ENCODE measurements around the gene MRPL52. TPM values are rescaled to one million over a fixed set of nuclear protein-coding genes. Genes with fewer than 3 reads are reported as not detected.

MRPL52 gene
- total RNA-seq, 1 donor from 2014 or later: 67.9 TPM

DNA sequence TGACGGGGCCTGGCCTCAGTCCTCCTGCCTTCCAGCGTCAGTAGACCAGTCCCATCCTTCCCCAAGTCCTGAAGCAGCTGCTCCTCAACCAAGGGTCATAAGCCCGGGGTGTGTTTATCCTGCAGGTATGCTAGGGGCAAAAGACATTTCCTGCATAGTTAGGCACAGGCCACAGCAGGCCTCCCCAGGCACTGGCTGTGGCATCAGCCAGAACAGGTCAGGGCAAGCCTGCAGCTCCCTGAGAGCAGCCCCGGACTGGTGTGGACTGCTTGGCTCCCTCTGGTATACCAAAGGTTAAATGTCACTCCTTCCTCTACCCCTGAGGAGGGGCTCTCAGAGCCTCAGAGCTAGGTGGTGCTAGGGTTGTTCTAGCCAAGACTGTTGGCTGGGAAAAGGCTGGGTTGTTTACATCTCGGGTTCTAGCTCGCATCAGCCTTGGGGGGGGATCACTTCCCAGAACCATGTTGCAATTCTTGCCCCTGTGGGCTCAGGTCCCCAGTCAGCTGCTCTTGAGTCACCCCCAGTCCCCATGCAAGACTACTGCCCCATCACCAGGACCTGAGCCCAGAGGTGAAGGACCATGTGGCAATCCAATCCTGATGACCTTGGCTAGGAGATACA, 9.6 kb downstream of the MRPL52 start:
- H3K27ac Mint-ChIP-seq (ENCODE audit: unreplicated experiment): peak overlapping the region; percentile 52
- DNase-seq: no peak
- no peak for TF ChIP-seq CTCF (IDR thresholded peaks at IDR 0.05; ENCODE audit: partially characterized antibody, unreplicated experiment)
- peaks cover 17% of the 10 kb centered on the region for H3K9me3 Mint-ChIP-seq (ENCODE audit: unreplicated experiment)
- peaks cover 10% of the 10 kb centered on the region for H3K27me3 Mint-ChIP-seq (ENCODE audit: unreplicated experiment)
- H3K4me3 Mint-ChIP-seq (ENCODE audit: unreplicated experiment): peak overlapping the region; percentile 96
- H3K4me1 Mint-ChIP-seq (ENCODE audit: low read depth, unreplicated experiment): peaks cover 14% of the 10 kb centered on the region
- H3K36me3 Mint-ChIP-seq (ENCODE audit: unreplicated experiment): no peaks in the 10 kb centered on the region

GRCh38 chr14:22841311-22841710, 11.6 kb downstream of the MRPL52 start:
- Mint-ChIP-seq H3K27ac (ENCODE audit: unreplicated experiment) (no peak overlapping the region), H3K4me3 (ENCODE audit: unreplicated experiment) (no peak overlapping the region)

GRCh38 chr14:22841769-22842168, 12.1 kb downstream of the MRPL52 start:
- DNase-seq: no peak
- Mint-ChIP-seq H3K4me3 (ENCODE audit: unreplicated experiment) (no peak overlapping the region), H3K36me3 (ENCODE audit: unreplicated experiment) (no peaks in the 10 kb centered on the region), H3K27me3 (ENCODE audit: unreplicated experiment) (peaks cover 11% of the 10 kb centered on the region), H3K27ac (ENCODE audit: unreplicated experiment) (no peak overlapping the region), H3K4me1 (ENCODE audit: low read depth, unreplicated experiment) (peaks cover 4% of the 10 kb centered on the region), H3K9me3 (ENCODE audit: unreplicated experiment) (peaks cover 9% of the 10 kb centered on the region)
- TF ChIP-seq CTCF (IDR thresholded peaks at IDR 0.05; ENCODE audit: partially characterized antibody, unreplicated experiment): no peak

More at GRCh38 chr14:22841311-22841710, 11.6 kb downstream of the MRPL52 start:
- Mint-ChIP-seq H3K9me3 (ENCODE audit: unreplicated experiment) (peaks cover 11% of the 10 kb centered on the region), H3K36me3 (ENCODE audit: unreplicated experiment) (no peaks in the 10 kb centered on the region), H3K27me3 (ENCODE audit: unreplicated experiment) (peaks cover 13% of the 10 kb centered on the region), H3K4me1 (ENCODE audit: low read depth, unreplicated experiment) (peaks cover 5% of the 10 kb centered on the region)
- no peak for DNase-seq
- TF ChIP-seq CTCF (IDR thresholded peaks at IDR 0.05; ENCODE audit: partially characterized antibody, unreplicated experiment): no peak

GRCh38 chr14:22842211-22843122, 12.8 kb downstream of the MRPL52 start:
- H3K4me1 Mint-ChIP-seq (ENCODE audit: low read depth, unreplicated experiment): peaks cover 4% of the 10 kb centered on the region
- H3K36me3 Mint-ChIP-seq (ENCODE audit: unreplicated experiment): no peaks in the 10 kb centered on the region
- H3K9me3 Mint-ChIP-seq (ENCODE audit: unreplicated experiment): peaks cover 6% of the 10 kb centered on the region
- no peak overlapping the region for H3K27ac Mint-ChIP-seq (ENCODE audit: unreplicated experiment)
- no peak for DNase-seq
- H3K4me3 Mint-ChIP-seq (ENCODE audit: unreplicated experiment): no peak overlapping the region
- no peak for TF ChIP-seq CTCF (IDR thresholded peaks at IDR 0.05; ENCODE audit: partially characterized antibody, unreplicated experiment)
- H3K27me3 Mint-ChIP-seq (ENCODE audit: unreplicated experiment): peaks cover 8% of the 10 kb centered on the region

Data from glutamatergic neuron (in vitro differentiated cells).